ENCODE measurements around the gene IRAK2. TPM values are rescaled to one million over a fixed set of nuclear protein-coding genes. Genes with fewer than 3 reads are reported as not detected.

Gene IRAK2
- total and polyA plus RNA-seq, 8 donors = 0.45 to 6.2 (median 2.3) TPM; not detected in 1

DNA sequence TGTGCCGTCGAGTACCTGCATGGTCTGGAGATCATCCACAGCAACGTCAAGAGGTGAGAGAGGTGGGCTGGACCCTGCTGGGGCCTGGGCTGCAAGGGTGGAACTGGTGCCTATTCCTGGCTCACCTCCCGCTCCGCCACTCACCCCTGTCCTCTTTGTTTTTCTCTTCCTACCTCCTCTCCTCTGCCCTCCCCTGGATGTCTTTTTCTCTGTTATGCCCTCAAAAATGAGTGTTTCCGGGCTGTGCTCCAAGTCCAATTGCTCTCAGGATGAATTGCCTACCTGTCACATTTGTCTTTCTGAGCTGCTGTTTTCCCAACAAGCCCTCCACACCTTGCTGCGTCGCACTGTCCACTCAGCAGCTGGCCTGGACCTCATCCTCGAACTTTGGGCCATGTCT, 55.0 kb downstream of the IRAK2 start:
- DNase-seq = no peak
- H3K36me3 ChIP-seq = peaks cover 0 to 63% (median 57%) of the 10 kb centered on the region in 4 donors
- no peaks in the 10 kb centered on the region for H3K9me3 ChIP-seq
- H3K4me1 ChIP-seq = peaks cover 2 to 40% (median 5%) of the 10 kb centered on the region in 4 donors
- intact Hi-C loops (cut with DNase I; ENCODE audit: low total_unique reads) = loop anchor here (10.0 kb wide), 1 partner anchor 55 kb away; the partner anchor contains the start of gene IRAK2
- H3K4me3 ChIP-seq = no peak overlapping the region
- H3K27ac ChIP-seq = peak overlapping the region in 2 of 5 donors; percentile 43 to 69
- no peaks in the 10 kb centered on the region for H3K27me3 ChIP-seq
- 82 to 91% (median 89%) methylated on average over 9 of the region's 9 CpGs for WGBS, 5 donors
- TF ChIP-seq EP300 (IDR thresholded peaks at IDR 0.05) (no peak), POLR2AphosphoS5 (IDR thresholded peaks at IDR 0.05) (no peak), POLR2A (IDR thresholded peaks at IDR 0.05) (no peak)
- TF ChIP-seq, protein P1, sequence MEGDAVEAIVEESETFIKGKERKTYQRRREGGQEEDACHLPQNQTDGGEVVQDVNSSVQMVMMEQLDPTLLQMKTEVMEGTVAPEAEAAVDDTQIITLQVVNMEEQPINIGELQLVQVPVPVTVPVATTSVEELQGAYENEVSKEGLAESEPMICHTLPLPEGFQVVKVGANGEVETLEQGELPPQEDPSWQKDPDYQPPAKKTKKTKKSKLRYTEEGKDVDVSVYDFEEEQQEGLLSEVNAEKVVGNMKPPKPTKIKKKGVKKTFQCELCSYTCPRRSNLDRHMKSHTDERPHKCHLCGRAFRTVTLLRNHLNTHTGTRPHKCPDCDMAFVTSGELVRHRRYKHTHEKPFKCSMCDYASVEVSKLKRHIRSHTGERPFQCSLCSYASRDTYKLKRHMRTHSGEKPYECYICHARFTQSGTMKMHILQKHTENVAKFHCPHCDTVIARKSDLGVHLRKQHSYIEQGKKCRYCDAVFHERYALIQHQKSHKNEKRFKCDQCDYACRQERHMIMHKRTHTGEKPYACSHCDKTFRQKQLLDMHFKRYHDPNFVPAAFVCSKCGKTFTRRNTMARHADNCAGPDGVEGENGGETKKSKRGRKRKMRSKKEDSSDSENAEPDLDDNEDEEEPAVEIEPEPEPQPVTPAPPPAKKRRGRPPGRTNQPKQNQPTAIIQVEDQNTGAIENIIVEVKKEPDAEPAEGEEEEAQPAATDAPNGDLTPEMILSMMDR (IDR thresholded peaks at IDR 0.05) = no peak

GRCh38 chr3:10223676-10224639, 59.2 kb downstream of the IRAK2 start:
- H3K36me3 ChIP-seq = peaks cover 0 to 48% (median 42%) of the 10 kb centered on the region in 4 donors
- TF ChIP-seq POLR2AphosphoS5 (IDR thresholded peaks at IDR 0.05) = no peak
- TF ChIP-seq, protein P1 (IDR thresholded peaks at IDR 0.05) = no peak
- no peak for TF ChIP-seq EP300 (IDR thresholded peaks at IDR 0.05)
- no peak for TF ChIP-seq POLR2A (IDR thresholded peaks at IDR 0.05)
- no peaks in the 10 kb centered on the region for H3K27me3 ChIP-seq
- intact Hi-C loops (cut with DNase I; ENCODE audit: low total_unique reads) = loop anchor here (10.0 kb wide), 1 partner anchor 59 kb away; the partner anchor contains the start of gene IRAK2
- WGBS, 5 donors = 69 to 76% (median 73%) methylated on average over 10 of the region's 10 CpGs
- no peaks in the 10 kb centered on the region for H3K9me3 ChIP-seq
- peaks cover 8 to 63% (median 8%) of the 10 kb centered on the region in 4 donors for H3K4me1 ChIP-seq
- peak; percentile 22 to 31 for DNase-seq
- H3K4me3 ChIP-seq = no peak overlapping the region
- H3K27ac ChIP-seq = peak overlapping the region in 2 of 5 donors; percentile 48 to 55

DNA sequence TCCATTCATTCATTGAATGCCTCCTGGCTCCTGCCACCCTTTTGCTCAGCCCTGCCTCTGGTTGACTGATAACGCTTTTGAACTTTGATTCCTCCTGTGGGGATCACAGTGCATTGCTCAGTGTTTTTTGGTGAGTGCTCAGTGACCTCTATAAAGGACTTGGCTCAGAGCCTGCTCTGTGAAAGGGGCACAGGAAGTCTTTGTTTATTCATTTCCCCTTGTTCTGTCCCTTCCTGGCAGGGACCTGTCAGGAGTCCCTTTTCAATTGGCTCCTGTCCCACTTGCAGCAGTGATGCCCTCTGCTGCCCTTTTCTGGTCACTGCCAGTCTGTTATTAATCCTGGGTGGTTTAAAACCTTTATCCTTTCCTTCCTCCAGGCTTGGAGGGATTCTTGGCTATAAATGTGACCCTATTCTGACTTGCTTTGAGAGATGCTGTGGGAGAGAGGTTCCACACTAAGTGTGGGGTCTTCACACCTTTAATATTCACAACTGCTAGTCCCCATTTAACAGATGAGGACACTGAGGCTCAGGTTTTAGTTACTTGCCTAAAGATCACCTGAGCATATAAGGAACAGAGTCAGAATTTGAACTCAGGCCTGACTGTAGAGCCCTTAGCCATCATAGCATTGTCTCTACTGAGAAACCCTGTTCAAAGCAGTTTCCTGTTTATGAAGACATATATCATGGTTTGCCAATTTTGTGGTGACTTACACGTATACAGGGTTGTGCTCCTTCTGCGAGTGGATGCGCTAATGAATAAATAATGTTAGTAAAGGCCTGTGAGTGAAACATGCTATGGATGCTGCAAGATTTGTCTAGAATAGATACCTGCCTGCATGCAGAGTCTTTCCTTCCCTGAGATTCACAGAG, 60.3 kb downstream of the IRAK2 start:
- DNase-seq = peak; percentile 83 to 87
- 35 to 59% (median 56%) methylated on average over 4 of the region's 4 CpGs for WGBS, 5 donors
- TF ChIP-seq EP300 (IDR thresholded peaks at IDR 0.05) (no peak), POLR2AphosphoS5 (IDR thresholded peaks at IDR 0.05) (peak; percentile 75 to 95 (median 80)), POLR2A (IDR thresholded peaks at IDR 0.05) (no peak)
- TF ChIP-seq, protein P1 (IDR thresholded peaks at IDR 0.05) = peak in 5 of 7 experiments; percentile 65 to 91 (median 86)
- intact Hi-C loops (cut with DNase I; ENCODE audit: low total_unique reads) = loop anchor here (10.0 kb wide), 1 partner anchor 60 kb away; the partner anchor contains the start of gene IRAK2
- H3K9me3 ChIP-seq = no peaks in the 10 kb centered on the region
- no peaks in the 10 kb centered on the region for H3K27me3 ChIP-seq
- H3K36me3 ChIP-seq = peaks cover 0 to 53% (median 37%) of the 10 kb centered on the region in 4 donors
- H3K4me3 ChIP-seq = no peak overlapping the region
- H3K4me1 ChIP-seq = peaks cover 8 to 65% (median 8%) of the 10 kb centered on the region in 4 donors
- peak overlapping the region in 4 of 5 donors; percentile 24 to 48 (median 37) for H3K27ac ChIP-seq

All from stomach (tissue), 9 donors.